HG02885 (cell line): ENCODE measurements around the gene CACNB1.
"Not testable (repeated sequence)": the region's sequence is repeated elsewhere in the genome, so short reads cannot be mapped to it uniquely, and the experiment has no call there.

Experiments used
- ATAC-seq: cut with Tn5 transposase; IDR thresholded peaks from one replicate; pipeline ENCODE4 v1.9.1; 2021; ENCODE audit warnings: mild to moderate bottlenecking; ENCODE audit not compliant: unreplicated experiment, poor library complexity

CACNB1 gene

GRCh38 chr17:39181303-39181702 lies 16.2 kb downstream of the CACNB1 start:
- no peak for ATAC-seq

DNA sequence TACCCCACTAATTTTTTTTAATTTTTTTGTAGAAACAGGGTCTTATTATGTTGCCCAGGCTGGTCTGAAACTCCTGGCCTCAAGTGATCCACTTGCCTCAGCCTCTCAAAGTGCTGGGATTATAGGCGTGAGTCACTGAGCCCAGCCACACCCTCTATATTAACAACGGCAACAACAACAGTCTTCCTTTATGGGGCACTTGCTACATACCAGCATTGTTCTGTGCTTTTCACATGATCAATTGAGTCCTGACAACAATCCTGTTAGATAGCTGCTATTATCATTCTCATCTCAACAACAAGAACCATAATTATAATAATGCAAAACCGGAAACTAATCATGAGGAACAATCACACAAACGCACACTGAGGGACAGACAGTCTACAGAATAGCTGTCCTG lies 18.9 kb downstream of the CACNB1 start:
- ATAC-seq = no peak

- ATAC-seq = no peak
Observed at GRCh38 chr17:39177256-39177655, 20.2 kb downstream of the CACNB1 start.

DNA sequence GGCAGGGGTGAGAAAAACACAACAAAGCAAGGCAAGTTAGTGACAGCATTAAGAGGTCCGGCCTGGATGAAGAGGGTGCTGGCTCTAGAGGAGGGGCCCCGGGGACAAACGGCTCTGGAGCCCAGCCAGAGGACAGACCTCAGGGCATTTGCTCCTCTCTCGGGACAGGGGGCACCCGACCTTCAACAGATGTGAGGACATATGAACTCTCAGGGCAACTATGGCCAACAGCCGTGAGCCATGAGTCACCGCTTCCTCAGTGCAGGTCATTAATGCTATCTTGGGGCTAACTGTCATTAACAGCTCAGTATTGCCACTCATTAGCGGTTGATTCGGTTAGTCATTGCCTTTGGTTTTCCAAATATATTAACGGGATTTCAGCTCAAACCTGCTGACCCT lies 21.8 kb downstream of the CACNB1 start:
- ATAC-seq = no peak

GRCh38 chr17:39174920-39175694 lies 22.4 kb downstream of the CACNB1 start:
- no peak for ATAC-seq

GRCh38 chr17:39173526-39174274 lies 23.8 kb downstream of the CACNB1 start:
- ATAC-seq = no peak

GRCh38 chr17:39173080-39173479 lies 24.4 kb downstream of the CACNB1 start:
- no peak for ATAC-seq

GRCh38 chr17:39171933-39172332 lies 25.5 kb downstream of the CACNB1 start:
- no peak for ATAC-seq

- ATAC-seq = no peak
Observed at GRCh38 chr17:39170558-39170957, 26.9 kb downstream of the CACNB1 start.

DNA sequence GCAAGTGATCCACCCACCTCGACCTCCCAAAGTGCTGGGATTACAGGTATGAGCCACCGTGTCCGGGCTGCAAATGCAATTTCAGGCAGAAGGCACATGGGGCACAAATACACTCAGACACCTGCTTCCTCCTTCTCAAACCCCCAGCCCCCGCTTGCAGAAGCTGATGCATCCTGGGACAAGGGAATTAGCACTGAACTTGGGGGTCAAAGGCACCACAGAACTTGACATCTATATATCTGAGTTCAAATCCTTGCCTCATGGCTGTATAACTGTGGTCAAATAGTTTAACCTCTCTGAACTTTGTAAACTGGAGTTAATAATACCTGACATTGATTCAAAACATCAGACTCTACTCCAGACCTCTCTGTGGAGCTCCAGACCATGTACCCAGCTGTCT lies 27.4 kb downstream of the CACNB1 start:
- ATAC-seq = no peak

DNA sequence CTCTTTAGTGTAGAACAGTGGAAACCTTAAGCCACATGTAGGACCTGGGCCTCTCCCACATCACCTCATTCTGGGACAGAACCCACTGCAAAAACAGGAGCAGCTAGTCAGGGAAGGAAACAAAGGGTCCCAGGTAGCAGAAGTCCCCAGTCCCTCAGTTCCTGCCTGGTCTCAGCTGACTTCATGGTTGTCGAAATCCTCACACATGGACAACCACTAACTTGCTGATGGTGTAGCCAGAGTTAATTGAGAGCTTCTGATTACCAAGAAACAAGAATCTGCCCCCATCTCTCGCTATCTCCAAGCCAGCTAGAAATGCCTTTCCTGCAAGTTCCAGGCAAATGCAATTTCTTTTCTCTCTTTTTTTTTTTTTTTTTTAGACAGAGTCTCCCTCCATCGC lies 28.0 kb downstream of the CACNB1 start:
- ATAC-seq = no peak

- no peak for ATAC-seq
Observed at GRCh38 chr17:39169101-39169500, 28.4 kb downstream of the CACNB1 start.

- not testable (repeated sequence) for ATAC-seq
Observed at GRCh38 chr17:39168503-39168902, 29.0 kb downstream of the CACNB1 start.

GRCh38 chr17:39167476-39167875 lies 30.0 kb downstream of the CACNB1 start:
- no peak for ATAC-seq

DNA sequence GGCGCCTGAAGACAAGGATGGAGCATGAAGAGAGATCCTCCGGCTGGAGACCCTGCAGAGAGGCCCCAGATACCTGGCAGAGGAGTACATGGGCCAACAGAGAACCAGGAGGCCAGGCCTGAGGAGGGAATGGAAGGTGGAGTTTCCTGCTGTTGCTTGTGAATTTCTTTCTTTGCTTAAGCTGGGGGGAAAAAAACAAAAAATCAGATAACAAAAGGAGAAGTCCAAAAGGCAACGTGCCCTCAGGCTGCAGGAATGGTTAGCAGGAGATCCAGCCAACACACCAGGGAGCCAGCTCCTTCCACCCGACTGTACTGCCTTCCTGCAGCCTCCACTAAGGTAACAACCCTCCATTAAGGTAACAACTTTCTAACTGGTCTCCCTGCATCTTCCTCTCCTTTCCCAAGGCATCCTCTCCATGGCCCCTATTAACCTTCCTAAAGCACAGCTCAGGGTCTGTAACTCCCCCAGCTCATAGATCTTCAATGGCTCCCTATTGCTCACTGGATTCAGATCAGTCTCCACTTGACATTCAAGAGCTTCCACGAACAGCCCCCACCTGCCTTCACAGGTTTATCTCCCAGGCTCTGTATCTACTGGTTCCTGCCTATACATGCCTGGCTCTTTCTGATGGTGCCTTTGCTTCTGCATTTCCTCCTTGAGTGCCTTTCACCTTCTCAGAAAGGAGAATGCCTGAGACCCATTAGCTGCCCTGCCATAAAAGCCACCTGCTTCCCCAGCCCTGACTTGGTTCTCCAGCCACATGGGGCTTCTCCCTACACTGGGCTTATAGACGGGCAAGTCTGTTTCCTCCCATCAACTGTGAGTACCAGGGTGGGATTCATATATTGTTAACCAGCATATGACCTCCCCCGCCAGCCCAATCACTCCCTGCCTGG lies 30.8 kb downstream of the CACNB1 start:
- no peak for ATAC-seq

GRCh38 chr17:39165841-39166349 lies 31.6 kb downstream of the CACNB1 start, which contains the start of gene ARL5C:
Gene ARL5C, minus strand, starts transcription at chr17:39166161. Its CDS starts 401 bp downstream, at chr17:39165760.
- no peak for ATAC-seq

DNA sequence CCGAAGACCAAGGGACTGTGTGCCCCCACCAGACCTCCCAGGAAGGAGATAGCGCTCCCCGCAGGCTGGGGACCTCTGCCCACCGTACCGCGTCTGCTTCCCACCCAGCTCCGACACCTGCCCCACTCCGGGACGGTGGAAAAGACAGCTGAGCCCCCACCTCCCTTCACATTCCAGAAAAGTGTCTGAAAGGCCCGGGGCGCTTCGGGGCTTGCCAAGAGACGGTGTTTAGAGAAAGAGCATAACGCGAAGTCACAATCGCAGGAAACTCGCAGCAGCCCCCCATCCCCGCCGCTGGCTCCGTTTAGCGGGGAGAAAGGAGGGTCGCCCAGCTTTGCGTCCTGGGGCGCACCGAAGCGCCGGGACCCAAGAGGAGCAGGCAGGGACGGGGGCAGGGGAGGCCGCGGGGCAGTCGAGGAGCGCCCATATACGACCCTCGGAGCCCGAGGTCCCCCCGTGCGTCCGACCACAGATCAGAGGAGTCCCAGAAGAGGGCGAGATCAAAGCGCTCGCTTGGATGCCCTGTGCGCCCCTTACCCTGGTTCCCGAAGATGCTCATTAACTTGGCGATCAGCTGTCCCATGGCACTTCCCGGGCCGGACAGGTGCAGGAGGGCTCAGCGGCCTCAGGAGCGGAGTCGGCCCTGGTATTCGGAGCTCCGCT lies 32.2 kb downstream of the CACNB1 start:
- ATAC-seq = no peak

DNA sequence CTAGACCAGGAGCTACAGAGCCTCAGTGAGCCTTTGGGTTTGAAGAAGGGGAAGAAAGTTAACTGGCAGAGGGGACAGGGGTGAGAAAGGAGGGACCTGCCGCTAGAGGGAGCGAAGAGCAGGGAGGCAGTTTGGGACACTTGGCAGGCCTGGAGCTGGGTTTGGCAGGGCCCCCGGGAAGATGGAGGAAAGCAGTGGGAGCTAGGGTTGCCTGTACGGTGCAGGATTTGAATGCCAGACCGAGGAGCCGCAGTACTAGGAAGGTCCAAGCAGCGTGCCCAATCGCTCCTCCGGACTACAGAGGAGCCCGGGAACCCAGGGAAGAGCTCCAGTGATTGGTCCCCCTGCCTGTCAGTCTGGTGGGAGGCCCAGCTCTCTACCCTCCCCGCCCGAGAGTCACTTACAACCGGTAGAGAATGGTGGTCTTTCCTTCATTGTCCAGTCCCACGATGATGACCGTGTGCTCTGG lies 32.8 kb downstream of the CACNB1 start:
- peak; percentile 65 for ATAC-seq

DNA sequence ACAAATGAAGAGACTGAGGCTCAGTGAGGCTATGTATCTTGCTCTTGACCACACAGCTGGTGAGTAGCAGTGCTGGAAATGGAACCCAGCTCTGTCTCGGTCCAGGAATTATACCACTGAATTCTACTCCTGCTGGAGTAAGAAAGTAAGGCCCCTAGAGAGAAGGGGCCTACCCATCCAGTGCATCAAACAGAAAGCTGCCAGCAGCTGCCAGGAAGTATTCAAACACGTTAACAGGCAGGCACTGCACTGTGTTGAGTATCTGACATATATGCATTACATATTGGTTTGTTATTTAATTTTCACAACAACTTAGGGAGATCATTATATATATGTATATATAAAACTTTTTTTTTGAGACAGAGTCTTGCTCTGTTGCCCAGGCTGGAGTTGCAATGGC lies 35.5 kb downstream of the CACNB1 start:
- ATAC-seq = no peak

DNA sequence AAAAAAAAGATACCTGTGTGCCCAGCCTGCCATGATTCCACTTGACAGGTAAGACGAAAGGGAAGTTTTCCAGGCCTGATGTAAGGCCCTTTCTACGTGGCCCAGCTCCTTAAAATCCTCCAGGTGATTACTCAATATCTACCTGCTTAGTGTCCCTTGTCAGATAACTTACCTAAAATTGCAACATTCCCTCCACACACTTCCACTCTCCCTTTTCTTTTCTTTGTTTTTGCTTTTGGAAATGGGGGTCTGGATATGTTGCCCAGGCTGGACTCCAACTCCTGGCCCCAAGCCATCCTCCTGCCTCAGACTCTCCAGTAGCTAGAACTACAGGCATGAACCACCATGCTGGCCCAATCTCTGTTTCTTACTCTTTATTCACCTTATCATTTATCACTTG lies 38.8 kb downstream of the CACNB1 start:
- no peak for ATAC-seq
